Osteoblast (primary cell): Measurements from ENCODE around the gene DPP10. TPM values are rescaled to one million over a fixed set of nuclear protein-coding genes. Genes with fewer than 3 reads are reported as not detected.

ENCODE experiments used
- DNase-seq: peaks from one replicate; pipeline ENCODE4 v3.0.0; 2011; ENCODE audit warnings: low spot score, mixed read lengths; ENCODE audit not compliant: insufficient read length; ENCODE audit errors: missing footprints
- H2AFZ ChIP-seq: 2 replicates; pipeline ENCODE4 v1.6.0; 2011; ENCODE audit warnings: mild to moderate bottlenecking, low read length
- H3K27ac ChIP-seq: 2 replicates; pipeline ENCODE4 v1.5.1; 2011; ENCODE audit warnings: mild to moderate bottlenecking, low read depth, low read length, moderate library complexity
- H3K27me3 ChIP-seq: 2 replicates; pipeline ENCODE4 v1.6.0; 2012; ENCODE audit warnings: mild to moderate bottlenecking, control low read depth, inconsistent platforms, low read length, moderate library complexity; ENCODE audit not compliant: insufficient read depth
- H3K36me3 ChIP-seq: 2 replicates; pipeline ENCODE4 v1.5.1; 2011; ENCODE audit warnings: mild to moderate bottlenecking, low read length, control low read depth, moderate library complexity; ENCODE audit not compliant: insufficient read depth
- H3K4me1 ChIP-seq: 2 replicates; pipeline ENCODE4 v1.5.1; 2011; ENCODE audit warnings: mild to moderate bottlenecking, low read length, control low read depth, moderate library complexity; ENCODE audit not compliant: insufficient read depth
- H3K4me2 ChIP-seq: 2 replicates; pipeline ENCODE4 v1.6.0; 2011; ENCODE audit warnings: mild to moderate bottlenecking, low read length; ENCODE audit not compliant: insufficient read depth
- H3K4me3 ChIP-seq: fragments of 200-600 bp; sonication (generic); 3 replicates; pipeline ENCODE4 v1.5.1; 2012; ENCODE audit warnings: mild to moderate bottlenecking, low read length, inconsistent platforms; ENCODE audit not compliant: insufficient read depth
- H3K79me2 ChIP-seq: 2 replicates; pipeline ENCODE4 v1.6.0; 2012; ENCODE audit warnings: mild to moderate bottlenecking, low read length, control low read depth, inconsistent platforms; ENCODE audit not compliant: insufficient read depth
- H3K9me3 ChIP-seq: 2 replicates; pipeline ENCODE4 v1.5.1; 2011; ENCODE audit warnings: low read depth, low read length, control low read depth
- H4K20me1 ChIP-seq: 2 replicates; pipeline ENCODE4 v1.6.0; 2012; ENCODE audit warnings: mild to moderate bottlenecking, low read length, control low read depth; ENCODE audit not compliant: insufficient read depth
- total RNA-seq: library from RNA; depleted of rRNA; stranded (reverse); fragments of >200 nt; gene quantifications from 2 replicates; pipeline ENCODE4 v1.2.3, GENCODE V29; 2012
- TF ChIP-seq, protein P1 (sequence below): IDR thresholded peaks from 2 replicates; pipeline ENCODE4 v1.5.1; 2011; ENCODE audit warnings: mild to moderate bottlenecking, low read depth, low read length, moderate library complexity; ENCODE audit errors: extremely low read depth

Gene DPP10
- total RNA-seq, 1 donor, result not detected

DNA sequence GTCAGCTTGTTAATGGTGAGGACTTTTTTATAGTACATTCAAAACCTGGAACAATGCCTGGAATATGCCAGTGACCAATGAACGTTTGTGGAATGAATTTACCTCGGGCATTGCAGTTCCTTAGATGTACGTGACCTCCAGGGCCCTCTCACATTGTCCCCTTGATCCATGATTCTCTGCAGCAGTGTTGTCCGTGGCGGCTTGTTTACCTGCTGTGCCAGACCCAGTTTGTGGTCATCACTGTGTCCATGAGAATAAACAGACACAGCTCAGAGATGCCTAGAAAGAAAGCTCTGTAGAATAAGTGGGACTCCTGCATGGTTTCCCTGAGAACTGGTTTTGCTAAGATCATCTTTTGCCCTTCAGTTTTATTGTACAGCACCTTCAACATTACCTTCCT lies 1132.2 kb downstream of the DPP10 start:
- Histone ChIP-seq H3K4me3 (no peak overlapping the region), H2AFZ (no peak overlapping the region), H3K79me2 (no peaks in the 10 kb centered on the region), H3K27me3 (no peaks in the 10 kb centered on the region), H4K20me1 (no peaks in the 10 kb centered on the region), H3K4me1 (no peaks in the 10 kb centered on the region), H3K36me3 (no peaks in the 10 kb centered on the region), H3K27ac (no peak overlapping the region), H3K4me2 (no peak overlapping the region), H3K9me3 (no peaks in the 10 kb centered on the region)
- TF ChIP-seq, protein P1, sequence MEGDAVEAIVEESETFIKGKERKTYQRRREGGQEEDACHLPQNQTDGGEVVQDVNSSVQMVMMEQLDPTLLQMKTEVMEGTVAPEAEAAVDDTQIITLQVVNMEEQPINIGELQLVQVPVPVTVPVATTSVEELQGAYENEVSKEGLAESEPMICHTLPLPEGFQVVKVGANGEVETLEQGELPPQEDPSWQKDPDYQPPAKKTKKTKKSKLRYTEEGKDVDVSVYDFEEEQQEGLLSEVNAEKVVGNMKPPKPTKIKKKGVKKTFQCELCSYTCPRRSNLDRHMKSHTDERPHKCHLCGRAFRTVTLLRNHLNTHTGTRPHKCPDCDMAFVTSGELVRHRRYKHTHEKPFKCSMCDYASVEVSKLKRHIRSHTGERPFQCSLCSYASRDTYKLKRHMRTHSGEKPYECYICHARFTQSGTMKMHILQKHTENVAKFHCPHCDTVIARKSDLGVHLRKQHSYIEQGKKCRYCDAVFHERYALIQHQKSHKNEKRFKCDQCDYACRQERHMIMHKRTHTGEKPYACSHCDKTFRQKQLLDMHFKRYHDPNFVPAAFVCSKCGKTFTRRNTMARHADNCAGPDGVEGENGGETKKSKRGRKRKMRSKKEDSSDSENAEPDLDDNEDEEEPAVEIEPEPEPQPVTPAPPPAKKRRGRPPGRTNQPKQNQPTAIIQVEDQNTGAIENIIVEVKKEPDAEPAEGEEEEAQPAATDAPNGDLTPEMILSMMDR, result no peak
- no peak for DNase-seq

DNA sequence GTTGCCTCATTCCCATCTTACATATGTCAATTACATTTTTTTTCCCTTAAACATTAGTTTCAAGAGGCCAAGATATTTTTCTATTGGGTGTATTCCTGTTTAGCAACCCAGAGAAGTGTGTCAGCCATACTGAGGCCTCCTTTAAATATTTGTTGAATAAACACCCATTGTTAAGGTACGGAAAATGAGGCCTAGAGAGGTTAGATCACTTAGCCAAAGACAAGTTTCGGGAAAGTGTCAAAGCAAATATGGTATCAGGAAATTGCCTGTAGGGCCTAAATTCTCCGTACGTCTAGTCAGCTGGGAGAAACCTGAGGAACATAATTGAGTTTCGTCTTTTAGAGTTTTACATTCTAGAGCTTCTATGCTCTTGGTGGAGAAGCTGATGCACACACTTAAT lies 1138.3 kb downstream of the DPP10 start:
- Histone ChIP-seq H4K20me1 (no peaks in the 10 kb centered on the region), H2AFZ (no peak overlapping the region)

DNA sequence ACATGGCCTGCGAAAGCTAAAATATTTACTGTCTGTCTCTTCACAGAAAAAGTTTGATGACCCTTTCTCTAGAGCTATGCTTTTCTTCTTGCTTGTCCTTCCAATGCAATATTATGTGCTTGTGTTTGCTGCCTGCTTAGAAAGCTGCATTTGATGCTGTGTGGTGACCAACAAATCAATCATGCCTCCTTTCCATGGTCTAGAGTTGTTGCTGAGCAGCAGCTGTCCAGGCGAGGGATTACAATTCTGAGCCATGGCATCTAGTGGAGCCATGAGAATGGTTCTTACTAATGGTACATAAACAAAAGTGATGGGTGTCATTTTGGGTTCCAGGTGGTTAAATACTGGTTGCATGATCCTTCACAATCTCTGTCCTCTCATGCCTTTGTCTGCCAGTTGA lies 1142.1 kb downstream of the DPP10 start:
- H4K20me1 ChIP-seq, result no peaks in the 10 kb centered on the region
- H3K27ac ChIP-seq, result no peak overlapping the region
- no peaks in the 10 kb centered on the region for H3K4me1 ChIP-seq
- no peak overlapping the region for H3K4me3 ChIP-seq
- no peaks in the 10 kb centered on the region for H3K27me3 ChIP-seq
- H3K79me2 ChIP-seq, result no peaks in the 10 kb centered on the region
- TF ChIP-seq, protein P1, result no peak
- H3K4me2 ChIP-seq, result no peak overlapping the region
- peaks cover 2% of the 10 kb centered on the region for H3K9me3 ChIP-seq
- no peak for DNase-seq
- no peaks in the 10 kb centered on the region for H3K36me3 ChIP-seq
- no peak overlapping the region for H2AFZ ChIP-seq

More for the DNA sequence above, 1138.3 kb downstream of the DPP10 start:
- TF ChIP-seq, protein P1, result no peak
- DNase-seq, result no peak
- peaks cover 2% of the 10 kb centered on the region for H3K9me3 ChIP-seq
- no peak overlapping the region for H3K27ac ChIP-seq
- no peak overlapping the region for H3K4me2 ChIP-seq
- no peaks in the 10 kb centered on the region for H3K36me3 ChIP-seq
- no peaks in the 10 kb centered on the region for H3K79me2 ChIP-seq
- no peaks in the 10 kb centered on the region for H3K27me3 ChIP-seq
- H3K4me3 ChIP-seq, result no peak overlapping the region
- H3K4me1 ChIP-seq, result no peaks in the 10 kb centered on the region

GRCh38 chr2:115596659-115597375 lies 1154.4 kb downstream of the DPP10 start:
- no peak overlapping the region for H2AFZ ChIP-seq
- no peaks in the 10 kb centered on the region for H3K36me3 ChIP-seq
- no peaks in the 10 kb centered on the region for H4K20me1 ChIP-seq
- H3K4me2 ChIP-seq, result no peak overlapping the region
- no peaks in the 10 kb centered on the region for H3K79me2 ChIP-seq
- H3K9me3 ChIP-seq, result no peaks in the 10 kb centered on the region
- TF ChIP-seq, protein P1, result no peak
- no peaks in the 10 kb centered on the region for H3K27me3 ChIP-seq
- no peak for DNase-seq
- no peak overlapping the region for H3K27ac ChIP-seq
- no peaks in the 10 kb centered on the region for H3K4me1 ChIP-seq
- no peak overlapping the region for H3K4me3 ChIP-seq
